ENCODE results near the gene UMODL1. TPM values are rescaled to one million over a fixed set of nuclear protein-coding genes. Genes with fewer than 3 reads are reported as not detected.

UMODL1 gene
- total RNA-seq, 2 experiments from 2014 or later, result 7.4 to 12.3 TPM

GRCh38 chr21:42109873-42110525 is 38.9 kb downstream of the UMODL1 start:
- Histone ChIP-seq H3K4me3 (ENCODE audit: low read depth, low read length, poor library complexity, severe bottlenecking) (no peak overlapping the region), H3K4me2 (ENCODE audit: low read length) (no peak overlapping the region), H3K9me3 (ENCODE audit: low read length) (no peaks in the 10 kb centered on the region), H3K36me3 (ENCODE audit: insufficient read depth, low read length) (no peaks in the 10 kb centered on the region), H3K79me2 (ENCODE audit: insufficient read depth, low read depth, low read length) (no peaks in the 10 kb centered on the region), H3K27ac (ENCODE audit: low read depth, low read length, poor library complexity, severe bottlenecking) (no peak overlapping the region), H3K4me1 (ENCODE audit: insufficient read depth, low read length, poor library complexity, severe bottlenecking) (peaks cover 34% of the 10 kb centered on the region), H2AFZ (ENCODE audit: low read length) (no peak overlapping the region), H4K20me1 (ENCODE audit: insufficient read depth, low read length) (no peaks in the 10 kb centered on the region), H3K9me2 (ENCODE audit: insufficient read depth, low read length) (no peaks in the 10 kb centered on the region)
- CTCF ChIA-PET (ENCODE audit: unreplicated experiment), result no interaction called here
- intact Hi-C loops (cut with micrococcal nuclease; ENCODE audit: unreplicated experiment), result no loop called here
- POLR2A ChIA-PET, result no interaction called here
- TF ChIP-seq EZH2phosphoT487 (IDR thresholded peaks at IDR 0.05; ENCODE audit: borderline replicate concordance, low read depth, low read length), result no peak
- no peak for TF ChIP-seq CTCF (conservative IDR thresholded peaks at IDR 0.05; ENCODE audit: low read length)
- no TSS peak for BruUV-seq (replicated peaks)
- no peak for DNase-seq (ENCODE audit: low spot score)

- H3K79me2 ChIP-seq (ENCODE audit: insufficient read depth, low read depth, low read length), result no peaks in the 10 kb centered on the region
- H3K36me3 ChIP-seq (ENCODE audit: insufficient read depth, low read length), result no peaks in the 10 kb centered on the region
- no TSS peak for BruUV-seq (replicated peaks)
- no peak overlapping the region for H3K4me2 ChIP-seq (ENCODE audit: low read length)
- peaks cover 34% of the 10 kb centered on the region for H3K4me1 ChIP-seq (ENCODE audit: insufficient read depth, low read length, poor library complexity, severe bottlenecking)
- no peak overlapping the region for H3K4me3 ChIP-seq (ENCODE audit: low read depth, low read length, poor library complexity, severe bottlenecking)
- no peaks in the 10 kb centered on the region for H3K9me2 ChIP-seq (ENCODE audit: insufficient read depth, low read length)
- no peak for TF ChIP-seq CTCF (conservative IDR thresholded peaks at IDR 0.05; ENCODE audit: low read length)
- TF ChIP-seq EZH2phosphoT487 (IDR thresholded peaks at IDR 0.05; ENCODE audit: borderline replicate concordance, low read depth, low read length), result no peak
- ChIA-PET POLR2A (no interaction called here), CTCF (ENCODE audit: unreplicated experiment) (no interaction called here)
- intact Hi-C loops (cut with micrococcal nuclease; ENCODE audit: unreplicated experiment), result no loop called here
- DNase-seq (ENCODE audit: low spot score), result no peak
- H3K27ac ChIP-seq (ENCODE audit: low read depth, low read length, poor library complexity, severe bottlenecking), result no peak overlapping the region
- no peak overlapping the region for H2AFZ ChIP-seq (ENCODE audit: low read length)
- H3K9me3 ChIP-seq (ENCODE audit: low read length), result no peaks in the 10 kb centered on the region
- H4K20me1 ChIP-seq (ENCODE audit: insufficient read depth, low read length), result no peaks in the 10 kb centered on the region
These were observed 39.8 kb downstream of the UMODL1 start for GRCh38 chr21:42110691-42111469.

GRCh38 chr21:42111470-42111743 is 40.3 kb downstream of the UMODL1 start:
- TF ChIP-seq CTCF (conservative IDR thresholded peaks at IDR 0.05; ENCODE audit: low read length) (no peak), EZH2phosphoT487 (IDR thresholded peaks at IDR 0.05; ENCODE audit: borderline replicate concordance, low read depth, low read length) (no peak)
- Histone ChIP-seq H3K4me3 (ENCODE audit: low read depth, low read length, poor library complexity, severe bottlenecking) (no peak overlapping the region), H4K20me1 (ENCODE audit: insufficient read depth, low read length) (no peaks in the 10 kb centered on the region), H3K79me2 (ENCODE audit: insufficient read depth, low read depth, low read length) (no peaks in the 10 kb centered on the region), H3K27ac (ENCODE audit: low read depth, low read length, poor library complexity, severe bottlenecking) (no peak overlapping the region), H2AFZ (ENCODE audit: low read length) (no peak overlapping the region), H3K4me2 (ENCODE audit: low read length) (no peak overlapping the region), H3K9me2 (ENCODE audit: insufficient read depth, low read length) (no peaks in the 10 kb centered on the region), H3K4me1 (ENCODE audit: insufficient read depth, low read length, poor library complexity, severe bottlenecking) (peaks cover 37% of the 10 kb centered on the region), H3K9me3 (ENCODE audit: low read length) (no peaks in the 10 kb centered on the region), H3K36me3 (ENCODE audit: insufficient read depth, low read length) (no peaks in the 10 kb centered on the region)
- intact Hi-C loops (cut with micrococcal nuclease; ENCODE audit: unreplicated experiment), result no loop called here
- ChIA-PET POLR2A (interaction anchor here (1.1 kb wide), 1 partner anchor 9 kb away, joined by 3 read pairs; no protein-coding TSS in a partner anchor), CTCF (ENCODE audit: unreplicated experiment) (no interaction called here)
- no peak for DNase-seq (ENCODE audit: low spot score)
- no TSS peak for BruUV-seq (replicated peaks)

Measured in OCI-LY7 (cell line).